Smooth muscle cell of the pulmonary artery (primary cell): ENCODE data around the gene PAX4. TPM values are rescaled to one million over a fixed set of nuclear protein-coding genes. Genes with fewer than 3 reads are reported as not detected.

Experiments
- total RNA-seq: library from RNA; depleted of rRNA; stranded (reverse); fragments of >200 nt; gene quantifications from 2 replicates; pipeline ENCODE4 v1.2.3, GENCODE V29; 2014

The PAX4 gene, protein sequence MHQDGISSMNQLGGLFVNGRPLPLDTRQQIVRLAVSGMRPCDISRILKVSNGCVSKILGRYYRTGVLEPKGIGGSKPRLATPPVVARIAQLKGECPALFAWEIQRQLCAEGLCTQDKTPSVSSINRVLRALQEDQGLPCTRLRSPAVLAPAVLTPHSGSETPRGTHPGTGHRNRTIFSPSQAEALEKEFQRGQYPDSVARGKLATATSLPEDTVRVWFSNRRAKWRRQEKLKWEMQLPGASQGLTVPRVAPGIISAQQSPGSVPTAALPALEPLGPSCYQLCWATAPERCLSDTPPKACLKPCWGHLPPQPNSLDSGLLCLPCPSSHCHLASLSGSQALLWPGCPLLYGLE
- total RNA-seq = not detected in 2 replicates

DNA sequence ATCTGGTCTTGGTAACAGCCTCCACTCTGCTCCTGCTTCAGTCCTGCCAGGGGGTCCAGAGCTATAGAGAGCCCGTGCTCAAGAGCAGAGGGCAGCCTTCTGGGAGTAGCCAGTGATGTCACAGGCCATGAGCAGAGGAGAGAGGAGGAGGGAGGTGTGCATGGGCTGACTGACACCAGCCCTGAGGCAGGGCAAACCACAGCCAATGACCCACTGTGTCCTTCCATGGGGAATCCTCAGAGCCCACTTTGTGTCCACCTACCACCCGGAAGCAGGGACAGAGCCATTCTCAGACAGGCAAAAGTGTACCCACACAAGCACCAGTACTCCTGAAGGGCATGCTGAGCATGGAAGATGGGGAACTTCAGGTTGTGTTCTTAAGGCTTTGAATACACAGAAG is at the start of gene PAX4:
TSS of gene PAX4 (minus strand) at position 101 of the 400 bp plus-strand sequence. CDS start 2,214 bp downstream, outside the sequence.

GRCh38 chr7:127651556-127652332 is 33.8 kb upstream of the PAX4 start, which contains the start of gene SND1:
SND1 (plus strand) TSS chr7:127652194; CDS start chr7:127652374, 180 bp downstream.

GRCh38 chr7:127588019-127588696 is 29.8 kb downstream of the PAX4 start, which contains the start of gene ARF5:
ARF5 (plus strand) TSS chr7:127588411; CDS start chr7:127588499, 88 bp downstream.

GRCh38 chr7:127585044-127585953 is 32.6 kb downstream of the PAX4 start, which contains the start of gene GCC1:
GCC1 (minus strand) TSS chr7:127585596; CDS start chr7:127585182, 414 bp downstream.

Other genes starting within 250 kb of the PAX4 start
- 11.3 and 11.8 TPM in 2 replicates for gene ZNF800, start 225.4 kb downstream of the PAX4 start, total RNA-seq
- 21.7 and 22.9 TPM in 2 replicates for gene GCC1, start 32.5 kb downstream of the PAX4 start, total RNA-seq
- gene ARF5, start 29.7 kb downstream of the PAX4 start, total RNA-seq = 75.5 and 94.2 TPM in 2 replicates
- 0.36 and 0.52 TPM in 2 replicates for gene FSCN3, start 24.4 kb downstream of the PAX4 start, total RNA-seq
- gene SND1, start 34.1 kb upstream of the PAX4 start, total RNA-seq = 203 and 212 TPM in 2 replicates